ENCODE results near the gene SLC25A26.
"Not testable (repeated sequence)": the region's sequence is repeated elsewhere in the genome, so short reads cannot be mapped to it uniquely, and the experiment has no call there.

The SLC25A26 gene

DNA sequence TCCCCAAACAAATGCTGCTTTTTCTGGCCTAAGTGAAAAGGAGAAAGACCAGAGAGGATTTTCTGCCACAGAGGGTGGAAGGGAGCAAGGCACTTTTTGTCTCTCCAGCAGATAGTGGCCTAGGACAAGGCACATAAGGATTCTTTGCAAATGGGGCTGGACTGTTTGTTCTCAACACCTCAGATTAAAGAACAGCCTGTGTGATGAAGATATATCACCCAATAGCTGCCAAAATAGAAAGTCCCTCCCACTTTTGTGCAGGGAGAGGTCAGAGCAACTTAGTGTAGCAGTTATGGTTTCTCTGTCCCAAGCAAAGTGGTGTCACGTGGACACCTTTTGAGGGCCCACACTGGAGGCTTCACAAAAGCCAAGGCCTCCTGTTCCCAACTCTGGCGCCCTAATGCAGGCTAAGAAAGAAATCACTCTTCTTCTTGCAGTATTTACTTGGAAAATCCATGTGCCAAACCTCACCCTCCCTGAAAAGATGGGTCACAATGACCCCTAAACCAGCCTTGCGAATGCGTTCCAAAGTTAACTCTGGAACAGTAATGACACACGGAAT is 195.1 kb downstream of the SLC25A26 start:
- no peak for DNase-seq

- DNase-seq, result no peak
These were observed 195.9 kb downstream of the SLC25A26 start for GRCh38 chr3:66416556-66417304.

DNA sequence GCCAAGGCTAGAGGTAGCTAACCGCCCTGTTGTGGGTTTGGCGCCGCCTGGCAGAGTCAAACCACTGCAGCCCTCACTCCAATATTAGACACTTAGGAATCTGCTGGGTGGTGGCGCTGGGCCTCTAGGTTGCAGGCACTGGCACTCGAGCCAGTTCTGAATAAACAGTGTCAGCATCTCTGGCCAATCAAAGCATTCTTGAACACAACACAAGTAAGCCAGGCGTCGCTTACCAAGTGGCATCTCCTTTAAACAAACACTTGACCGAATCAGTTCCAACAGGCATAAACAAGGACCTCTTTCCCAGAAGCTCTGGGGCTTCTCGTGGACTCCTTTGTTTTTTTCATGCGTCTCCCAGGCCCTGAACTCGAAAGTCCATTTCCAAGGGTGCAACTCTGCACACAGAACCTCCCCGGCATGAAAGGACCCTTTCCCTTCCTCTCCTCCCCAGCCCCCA is 197.7 kb downstream of the SLC25A26 start:
- no peak for DNase-seq

GRCh38 chr3:66419036-66419435 is 198.2 kb downstream of the SLC25A26 start:
- DNase-seq, result no peak

DNA sequence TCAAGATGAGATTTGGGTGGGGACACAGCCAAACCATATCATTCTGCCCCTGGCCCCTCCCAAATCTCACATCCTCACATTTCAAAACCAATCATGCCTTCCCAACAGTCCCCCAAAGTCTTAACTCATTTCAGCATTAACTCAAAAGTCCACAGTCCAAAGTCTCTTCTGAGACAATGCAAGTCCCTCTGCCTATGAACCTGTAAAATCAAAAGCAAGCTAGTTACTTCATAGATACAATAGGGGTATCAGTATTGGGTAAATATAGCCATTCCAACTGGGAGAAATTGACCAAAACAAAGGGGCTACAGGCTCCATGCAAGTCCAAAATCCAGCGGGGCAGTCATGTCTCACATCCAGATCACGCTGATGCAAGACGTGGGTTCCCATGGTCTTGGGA is 200.3 kb downstream of the SLC25A26 start:
- not testable (repeated sequence) for DNase-seq

- not testable (repeated sequence) for DNase-seq
These were observed 201.1 kb downstream of the SLC25A26 start for GRCh38 chr3:66421893-66422292.

DNA sequence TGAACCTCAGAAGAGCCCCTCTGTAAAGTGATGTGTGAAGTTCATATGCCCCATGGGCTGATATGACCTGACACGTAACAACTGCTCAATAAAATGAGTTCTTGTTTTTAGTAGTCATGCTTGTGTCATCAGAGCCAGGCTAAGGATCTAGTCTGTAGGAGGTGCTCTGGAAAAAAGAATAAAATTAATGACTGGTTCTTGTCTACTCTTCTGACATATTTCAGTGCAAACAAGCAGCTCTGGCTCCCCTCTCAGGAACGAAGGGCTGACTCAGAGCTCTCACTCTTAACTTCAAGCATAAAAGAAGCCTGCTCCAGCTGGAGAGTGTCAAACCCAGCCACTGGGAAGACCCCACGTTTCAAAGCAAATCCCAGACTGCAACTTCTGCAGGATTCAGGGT is 203.0 kb downstream of the SLC25A26 start:
- DNase-seq, result no peak

DNA sequence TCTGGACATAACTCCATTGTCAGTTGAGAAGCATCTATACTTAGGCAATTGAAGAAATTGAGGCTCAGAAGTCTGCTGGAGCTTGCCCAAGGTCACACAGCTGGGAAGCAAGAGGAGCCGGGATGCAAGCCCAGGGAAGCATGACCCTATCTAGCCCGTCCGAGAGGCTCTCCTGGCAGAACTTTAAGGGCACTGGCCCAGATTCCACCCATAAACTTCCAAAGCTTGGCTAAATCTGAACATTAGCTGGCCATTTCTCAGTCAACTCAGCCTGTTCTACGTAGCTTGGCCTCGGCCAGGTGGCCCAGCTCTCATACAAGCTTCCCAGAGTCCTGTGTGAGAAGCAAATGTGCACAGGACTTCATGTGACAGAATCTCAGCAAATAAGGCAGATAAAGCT is 204.2 kb downstream of the SLC25A26 start:
- DNase-seq, result no peak

DNA sequence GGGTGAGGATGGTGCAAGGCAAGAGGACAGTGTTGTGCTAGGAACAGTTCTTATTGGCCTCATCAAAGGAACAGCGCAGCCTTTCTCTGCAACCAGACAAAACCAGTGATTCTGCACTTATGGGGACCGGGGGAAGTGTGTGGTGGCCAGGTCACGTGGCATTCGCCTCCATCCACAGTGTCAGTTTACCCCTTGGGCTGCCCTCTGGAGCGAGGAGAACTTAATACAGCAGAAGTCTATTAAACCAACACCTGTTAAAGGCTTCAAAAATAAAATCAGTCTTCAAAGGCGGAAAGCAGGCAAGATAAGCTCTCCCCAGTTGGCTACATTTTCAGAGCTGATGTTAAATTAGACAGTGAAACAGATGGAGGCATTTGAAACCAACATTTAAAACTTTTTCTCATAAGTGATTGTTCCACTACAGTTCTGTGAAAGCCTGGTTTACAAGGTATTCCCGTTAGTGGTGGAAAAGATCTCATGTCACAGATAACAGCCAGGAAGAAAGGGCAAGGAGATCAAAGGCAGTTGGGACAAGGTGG is 204.8 kb downstream of the SLC25A26 start:
- DNase-seq, result no peak

DNA sequence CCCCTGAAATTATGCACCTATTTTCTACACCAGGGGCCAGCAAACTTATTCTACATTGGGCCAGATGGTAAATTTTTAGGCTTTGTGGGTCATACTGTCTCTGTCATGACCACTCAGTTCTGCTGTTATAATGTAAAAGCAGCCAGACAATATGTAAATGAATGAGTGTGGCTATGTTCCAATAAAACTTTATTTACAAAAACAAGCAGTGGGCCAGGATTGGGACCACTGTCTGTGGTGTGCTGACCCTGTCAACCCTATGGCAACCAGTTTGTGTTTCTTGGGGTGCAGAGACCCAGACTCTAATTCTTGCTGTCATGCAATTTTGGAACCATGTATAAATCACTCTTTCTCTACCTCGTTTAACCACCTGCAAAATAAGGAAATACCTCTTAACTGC is 205.3 kb downstream of the SLC25A26 start:
- DNase-seq, result no peak

DNA sequence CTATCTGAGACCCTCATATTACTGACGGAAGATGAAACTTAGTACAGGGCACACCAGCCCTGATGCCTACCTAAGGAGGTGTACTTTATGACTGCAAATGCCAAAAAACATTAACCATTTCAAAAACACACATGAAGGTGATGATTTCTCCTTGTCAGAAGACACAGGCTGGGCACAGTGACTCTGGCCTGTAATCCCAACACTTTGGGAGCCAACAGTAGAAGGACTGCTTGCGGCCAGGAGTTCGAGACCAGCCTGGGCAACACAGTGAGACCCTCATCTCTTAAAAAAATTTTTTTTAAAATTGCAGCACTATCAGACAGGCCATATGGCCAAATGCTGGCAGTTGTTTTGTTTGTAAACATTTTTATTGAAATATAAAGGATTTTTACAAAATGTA is 206.6 kb downstream of the SLC25A26 start:
- DNase-seq, result no peak

DNA sequence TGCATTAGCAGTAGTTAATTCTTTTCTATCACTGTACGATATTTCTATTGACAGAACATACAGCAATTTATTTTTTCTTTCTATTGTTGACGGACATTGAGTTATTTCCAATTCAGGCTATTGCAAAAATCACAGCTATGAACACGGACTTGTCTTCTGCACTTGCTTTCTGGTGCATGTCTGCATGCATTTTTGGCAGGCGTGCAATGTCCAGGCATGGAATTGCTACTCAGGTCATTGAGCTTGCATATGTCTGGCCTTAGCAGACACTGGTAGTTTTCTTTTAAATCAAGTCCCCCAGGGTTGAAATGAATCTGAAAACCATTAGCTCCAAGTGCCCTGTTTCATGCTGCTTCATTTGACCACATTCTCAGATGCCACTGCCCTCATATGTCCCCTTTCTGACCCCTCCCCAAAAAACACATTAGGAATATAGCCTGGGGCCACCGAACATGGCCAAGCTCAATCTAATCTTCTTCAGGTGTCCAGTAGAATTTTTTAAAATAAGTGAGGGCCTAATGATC is 207.2 kb downstream of the SLC25A26 start:
- no peak for DNase-seq
